ENCODE measurements around the gene CNTRL. TPM values are rescaled to one million over a fixed set of nuclear protein-coding genes. Genes with fewer than 3 reads are reported as not detected.

CNTRL gene
- total and polyA plus RNA-seq, 2 donors (not counting 1 experiment from before 2014, with no cell fraction given): 40.0 to 146 TPM

DNA sequence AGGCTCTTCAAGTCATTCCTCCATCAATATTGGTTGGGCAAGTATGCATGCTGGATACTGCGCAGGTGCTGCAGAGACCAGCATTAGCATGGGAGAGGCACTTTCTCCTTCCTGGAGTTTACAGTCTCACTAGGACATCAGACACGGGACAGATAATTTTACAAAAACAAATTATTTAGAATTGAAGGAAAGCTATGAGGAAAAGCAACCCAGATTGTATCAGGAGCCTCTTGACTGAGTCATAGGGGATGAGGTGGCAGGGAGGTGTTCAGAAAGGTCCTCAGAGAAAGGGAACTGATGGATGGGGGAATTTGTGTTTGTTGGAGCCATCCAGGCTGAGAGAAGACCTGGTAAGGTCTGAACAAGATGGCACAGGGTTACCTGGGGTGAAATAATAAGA, 151.4 kb downstream of the CNTRL start:
- Mint-ChIP-seq H3K9me3 (ENCODE audit: insufficient read depth) (no peaks in the 10 kb centered on the region), H3K4me1 (no peaks in the 10 kb centered on the region), H3K27ac (no peak overlapping the region), H3K4me3 (no peak overlapping the region), H3K27me3 (no peaks in the 10 kb centered on the region)
- intact Hi-C loops (cut with micrococcal nuclease): no loop called here
- H3K9me3 ChIP-seq (ENCODE audit: control extremely low read depth in 1 of 3, control insufficient read depth in 2 of 3, insufficient read depth in 1 of 3, low read length in 2 of 3): no peaks in the 10 kb centered on the region
- no peaks in the 10 kb centered on the region for H4K20me1 ChIP-seq (ENCODE audit: control insufficient read depth, insufficient read depth, low read length, poor library complexity, severe bottlenecking)
- no peak overlapping the region for H3K27ac ChIP-seq (ENCODE audit: low read length in 2 of 2)
- no peak overlapping the region for H3K4me2 ChIP-seq (replicated peaks; ENCODE audit: low read depth, low read length, poor library complexity, severe bottlenecking)
- no peak overlapping the region for H3K4me3 ChIP-seq (ENCODE audit: control extremely low read depth in 1 of 5, extremely low read depth in 1 of 5, insufficient read depth in 1 of 5, low read depth in 2 of 5, low read length in 4 of 5)
- H3K27me3 ChIP-seq (replicated peaks in 1 of 4; ENCODE audit: control extremely low read depth in 1 of 4, control insufficient read depth in 3 of 4, insufficient read depth in 4 of 4, low read length in 3 of 4): no peaks in the 10 kb centered on the region
- TF ChIP-seq, protein P1, sequence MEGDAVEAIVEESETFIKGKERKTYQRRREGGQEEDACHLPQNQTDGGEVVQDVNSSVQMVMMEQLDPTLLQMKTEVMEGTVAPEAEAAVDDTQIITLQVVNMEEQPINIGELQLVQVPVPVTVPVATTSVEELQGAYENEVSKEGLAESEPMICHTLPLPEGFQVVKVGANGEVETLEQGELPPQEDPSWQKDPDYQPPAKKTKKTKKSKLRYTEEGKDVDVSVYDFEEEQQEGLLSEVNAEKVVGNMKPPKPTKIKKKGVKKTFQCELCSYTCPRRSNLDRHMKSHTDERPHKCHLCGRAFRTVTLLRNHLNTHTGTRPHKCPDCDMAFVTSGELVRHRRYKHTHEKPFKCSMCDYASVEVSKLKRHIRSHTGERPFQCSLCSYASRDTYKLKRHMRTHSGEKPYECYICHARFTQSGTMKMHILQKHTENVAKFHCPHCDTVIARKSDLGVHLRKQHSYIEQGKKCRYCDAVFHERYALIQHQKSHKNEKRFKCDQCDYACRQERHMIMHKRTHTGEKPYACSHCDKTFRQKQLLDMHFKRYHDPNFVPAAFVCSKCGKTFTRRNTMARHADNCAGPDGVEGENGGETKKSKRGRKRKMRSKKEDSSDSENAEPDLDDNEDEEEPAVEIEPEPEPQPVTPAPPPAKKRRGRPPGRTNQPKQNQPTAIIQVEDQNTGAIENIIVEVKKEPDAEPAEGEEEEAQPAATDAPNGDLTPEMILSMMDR (IDR thresholded peaks at IDR 0.05): no peak
- no peak for TF ChIP-seq EZH2 (IDR thresholded peaks at IDR 0.05; ENCODE audit: borderline replicate concordance, insufficient read depth, low read depth, low read length, poor library complexity, severe bottlenecking)
- POLR2A ChIA-PET: no interaction called here
- DNase-seq: no peak
- H3K36me3 ChIP-seq (replicated peaks in 1 of 2; ENCODE audit: control extremely low read depth in 1 of 2, control insufficient read depth in 1 of 2, extremely low read depth in 1 of 2, insufficient read depth in 2 of 2, low read length in 1 of 2): peaks cover 1 to 6% of the 10 kb centered on the region in 2 experiments
- no CpG with 5 or more reads among the region's 2 CpGs for WGBS (ENCODE audit: insufficient coverage)
- no peak overlapping the region for H3K9ac ChIP-seq (ENCODE audit: low read length)
- H3K79me2 ChIP-seq (ENCODE audit: control insufficient read depth, insufficient read depth, low read length): peaks cover 3% of the 10 kb centered on the region
- no peak for ATAC-seq (ENCODE audit: low read depth)
- H2AFZ ChIP-seq (ENCODE audit: insufficient read depth, low read depth, low read length, poor library complexity, severe bottlenecking): no peak overlapping the region
- CTCF ChIA-PET: interaction anchor here (0.9 to 1.0 kb wide), 2 partner anchors 11 to 12 kb away, joined by 3 to 4 read pairs; no protein-coding TSS in a partner anchor
- peaks cover 0 to 2% of the 10 kb centered on the region in 2 donors for H3K4me1 ChIP-seq (ENCODE audit: control insufficient read depth in 2 of 2, insufficient read depth in 2 of 2, low read length in 2 of 2)

Small RNA genes within 50 kb of the gene (small RNA-seq; reads per million reads assigned to genes)
- not detected for gene RN7SL181P (ENCODE audit: insufficient read length, low read depth, low replicate concordance)

Other genes starting within 250 kb of the CNTRL start
- 25.3 and 26.8 TPM in 2 replicates for gene PSMD5, start 232.0 kb upstream of the CNTRL start, total RNA-seq
- gene PSMD5, start 232.0 kb upstream of the CNTRL start, polyA plus RNA-seq: 7.4 and 12.5 TPM in 2 replicates
- 20.9 and 26.0 TPM in 2 replicates for gene PHF19, start 197.8 kb upstream of the CNTRL start, total RNA-seq
- 17.0 and 26.5 TPM in 2 replicates for gene PHF19, start 197.8 kb upstream of the CNTRL start, polyA plus RNA-seq
- 12.2 and 13.1 TPM in 2 replicates for gene TRAF1, start 148.2 kb upstream of the CNTRL start, total RNA-seq
- 19.5 and 23.0 TPM in 2 replicates for gene TRAF1, start 148.2 kb upstream of the CNTRL start, polyA plus RNA-seq
- 9.4 and 10.4 TPM in 2 replicates for gene C5, start 24.7 kb upstream of the CNTRL start, total RNA-seq
- 2.7 and 3.4 TPM in 2 replicates for gene C5, start 24.7 kb upstream of the CNTRL start, polyA plus RNA-seq
- gene RAB14, start 126.9 kb downstream of the CNTRL start, total RNA-seq: 50.9 and 52.6 TPM in 2 replicates
- gene RAB14, start 126.9 kb downstream of the CNTRL start, polyA plus RNA-seq: 20.4 and 31.1 TPM in 2 replicates
- gene GSN, start 193.2 kb downstream of the CNTRL start, total RNA-seq: 45.4 and 45.9 TPM in 2 replicates
- gene GSN, start 193.2 kb downstream of the CNTRL start, polyA plus RNA-seq: 29.3 and 38.4 TPM in 2 replicates